ENCODE data around the gene PLEKHA7.

The PLEKHA7 gene

GRCh38 chr11:16815047-16815767 is 199.0 kb downstream of the PLEKHA7 start:
- no peak for ATAC-seq

GRCh38 chr11:16814410-16815046 is 199.7 kb downstream of the PLEKHA7 start:
- ATAC-seq, result no peak
- no peak for TF ChIP-seq TCF4 (CRISPR knock-in tag; IDR thresholded peaks at IDR 0.05; ENCODE audit: borderline replicate concordance)
- TF ChIP-seq ZFP30 (CRISPR knock-in tag; IDR thresholded peaks at IDR 0.05), result no peak
- TF ChIP-seq CSRNP3 (CRISPR knock-in tag; IDR thresholded peaks at IDR 0.05), result no peak
- TF ChIP-seq TOX (CRISPR knock-in tag; IDR thresholded peaks at IDR 0.05; ENCODE audit: borderline replicate concordance), result no peak
- no peak for TF ChIP-seq ARNTL (CRISPR knock-in tag; IDR thresholded peaks at IDR 0.05; ENCODE audit: borderline replicate concordance, low read depth)

More at GRCh38 chr11:16815047-16815767, 199.0 kb downstream of the PLEKHA7 start:
- TF ChIP-seq PPARA (CRISPR knock-in tag; IDR thresholded peaks at IDR 0.05; ENCODE audit: borderline replicate concordance) (no peak), TCF4 (CRISPR knock-in tag; IDR thresholded peaks at IDR 0.05; ENCODE audit: borderline replicate concordance) (no peak), ZNF8 (CRISPR knock-in tag; IDR thresholded peaks at IDR 0.05) (no peak), BACH2 (CRISPR knock-in tag; IDR thresholded peaks at IDR 0.05; ENCODE audit: borderline replicate concordance) (no peak), CREB5 (CRISPR knock-in tag; IDR thresholded peaks at IDR 0.05; ENCODE audit: low read depth) (no peak), ARNTL (CRISPR knock-in tag; IDR thresholded peaks at IDR 0.05; ENCODE audit: borderline replicate concordance, low read depth) (no peak), TSHZ2 (CRISPR knock-in tag; IDR thresholded peaks at IDR 0.05) (no peak), SNAI2 (CRISPR knock-in tag; IDR thresholded peaks at IDR 0.05) (no peak)

GRCh38 chr11:16813126-16813525 is 201.1 kb downstream of the PLEKHA7 start:
- no peak for TF ChIP-seq POU6F1 (CRISPR knock-in tag; IDR thresholded peaks at IDR 0.05; ENCODE audit: borderline replicate concordance, low read depth)
- ATAC-seq, result no peak

GRCh38 chr11:16812274-16812673 is 201.9 kb downstream of the PLEKHA7 start:
- no peak for ATAC-seq
- TF ChIP-seq CSRNP3 (CRISPR knock-in tag; IDR thresholded peaks at IDR 0.05) (no peak), ZC3H10 (CRISPR knock-in tag; IDR thresholded peaks at IDR 0.05) (no peak), TSHZ2 (CRISPR knock-in tag; IDR thresholded peaks at IDR 0.05) (no peak), OSR1 (CRISPR knock-in tag; IDR thresholded peaks at IDR 0.05) (no peak), ARNTL (CRISPR knock-in tag; IDR thresholded peaks at IDR 0.05; ENCODE audit: borderline replicate concordance, low read depth) (no peak), ZNF565 (CRISPR knock-in tag; conservative IDR thresholded peaks at IDR 0.05; ENCODE audit: low read depth) (no peak), BACH2 (CRISPR knock-in tag; IDR thresholded peaks at IDR 0.05; ENCODE audit: borderline replicate concordance) (no peak), ZNF8 (CRISPR knock-in tag; IDR thresholded peaks at IDR 0.05) (no peak), POU6F1 (CRISPR knock-in tag; IDR thresholded peaks at IDR 0.05; ENCODE audit: borderline replicate concordance, low read depth) (no peak), SNAI2 (CRISPR knock-in tag; IDR thresholded peaks at IDR 0.05) (no peak), ESRRG (CRISPR knock-in tag; IDR thresholded peaks at IDR 0.05) (no peak), ZFP30 (CRISPR knock-in tag; IDR thresholded peaks at IDR 0.05) (no peak)

All from SK-N-SH treated with all-trans-retinoic acid at 6 μM for 48 hours (cell line).